22Rv1 (cell line): ENCODE measurements around the gene FAM229A.
A peak's percentile ranks its signal among the peaks of the same experiment; 100 is the strongest.
"Not testable (repeated sequence)": the region's sequence is repeated elsewhere in the genome, so short reads cannot be mapped to it uniquely, and the experiment has no call there.

Experiments
- H3K27ac ChIP-seq: fragments of 450-650 bp; 2 replicates; pipeline ENCODE4 v1.5.1; 2017
- ZFX ChIP-seq: fragments of 450-650 bp; IDR thresholded peaks from 2 replicates; pipeline ENCODE4 v1.6.1; 2017; ENCODE audit warnings: antibody characterized with exemption, borderline replicate concordance
- TF ChIP-seq, protein P1 (sequence below): fragments of 450-650 bp; IDR thresholded peaks from 2 replicates; pipeline ENCODE4 v1.5.1; 2017; ENCODE audit warnings: mild to moderate bottlenecking

Gene FAM229A

DNA sequence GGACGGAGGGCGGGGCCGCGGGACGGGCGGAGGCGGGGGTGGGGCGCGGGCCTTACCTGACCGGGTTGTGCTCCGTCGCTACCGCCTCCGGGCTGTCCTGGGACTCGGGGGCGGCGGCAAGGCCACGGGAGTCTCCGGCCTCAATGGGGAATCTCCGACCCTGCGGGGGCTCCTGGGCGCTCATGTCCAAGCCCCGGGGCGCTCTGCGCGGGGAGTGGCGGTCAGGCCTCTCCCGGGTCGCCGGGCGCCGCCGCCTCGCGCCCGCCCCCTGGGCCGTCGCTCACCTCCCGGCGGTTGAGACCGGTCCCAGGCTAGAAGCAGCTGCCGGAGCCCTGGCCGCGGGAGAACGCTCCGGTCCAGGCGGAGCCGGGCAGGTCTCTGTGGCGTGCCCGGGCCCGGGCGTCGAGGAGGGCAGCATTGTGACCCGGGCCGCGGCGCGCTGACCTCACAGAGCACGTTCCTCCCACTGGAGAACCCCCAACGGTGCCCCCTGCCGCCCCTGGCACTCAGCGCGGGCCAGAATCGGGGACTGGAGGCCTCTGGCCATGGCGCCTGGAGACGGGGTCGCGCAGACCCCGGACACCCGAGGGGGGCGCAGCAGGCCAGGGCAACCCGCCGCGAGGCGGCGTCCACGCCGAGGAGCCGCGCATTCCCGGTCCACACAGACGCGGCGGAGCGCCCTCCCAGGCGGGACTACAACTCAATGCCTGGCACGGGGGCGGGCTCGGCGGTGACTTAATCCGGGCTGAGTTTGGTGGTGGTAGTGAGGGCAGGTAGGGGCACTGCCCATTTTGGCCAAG lies 411 bp downstream of the FAM229A start:
- peak overlapping the region; percentile 74 for H3K27ac ChIP-seq
- TF ChIP-seq, protein P1, sequence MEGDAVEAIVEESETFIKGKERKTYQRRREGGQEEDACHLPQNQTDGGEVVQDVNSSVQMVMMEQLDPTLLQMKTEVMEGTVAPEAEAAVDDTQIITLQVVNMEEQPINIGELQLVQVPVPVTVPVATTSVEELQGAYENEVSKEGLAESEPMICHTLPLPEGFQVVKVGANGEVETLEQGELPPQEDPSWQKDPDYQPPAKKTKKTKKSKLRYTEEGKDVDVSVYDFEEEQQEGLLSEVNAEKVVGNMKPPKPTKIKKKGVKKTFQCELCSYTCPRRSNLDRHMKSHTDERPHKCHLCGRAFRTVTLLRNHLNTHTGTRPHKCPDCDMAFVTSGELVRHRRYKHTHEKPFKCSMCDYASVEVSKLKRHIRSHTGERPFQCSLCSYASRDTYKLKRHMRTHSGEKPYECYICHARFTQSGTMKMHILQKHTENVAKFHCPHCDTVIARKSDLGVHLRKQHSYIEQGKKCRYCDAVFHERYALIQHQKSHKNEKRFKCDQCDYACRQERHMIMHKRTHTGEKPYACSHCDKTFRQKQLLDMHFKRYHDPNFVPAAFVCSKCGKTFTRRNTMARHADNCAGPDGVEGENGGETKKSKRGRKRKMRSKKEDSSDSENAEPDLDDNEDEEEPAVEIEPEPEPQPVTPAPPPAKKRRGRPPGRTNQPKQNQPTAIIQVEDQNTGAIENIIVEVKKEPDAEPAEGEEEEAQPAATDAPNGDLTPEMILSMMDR = peak; percentile 81
- TF ChIP-seq ZFX = no peak

DNA sequence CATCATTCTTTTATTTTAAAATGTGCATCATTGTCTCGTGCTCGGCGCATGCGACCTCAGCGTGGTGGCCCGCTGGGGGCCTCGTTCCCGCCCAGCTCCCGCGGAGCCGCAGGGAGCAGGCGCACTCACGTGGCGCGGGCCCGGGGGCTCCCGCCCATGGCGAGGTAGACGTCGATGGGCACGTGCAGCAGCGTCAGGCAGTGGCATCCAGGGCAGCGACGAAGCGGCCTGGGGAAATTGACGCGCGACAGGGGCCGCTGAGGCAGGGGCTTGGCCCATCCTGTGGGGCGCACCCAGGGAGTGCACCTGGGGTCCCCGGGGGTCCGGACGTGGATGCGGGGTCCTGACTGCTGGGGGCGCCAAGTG lies 994 bp downstream of the FAM229A start:
- peak overlapping the region; percentile 74 for H3K27ac ChIP-seq
- TF ChIP-seq, protein P1 = no peak
- no peak for TF ChIP-seq ZFX

- TF ChIP-seq, protein P1 = no peak
- TF ChIP-seq ZFX = no peak
Measured at GRCh38 chr1:32358435-32358834, 3.9 kb downstream of the FAM229A start.

GRCh38 chr1:32357614-32358013 lies 4.7 kb downstream of the FAM229A start:
- no peak for TF ChIP-seq ZFX
- TF ChIP-seq, protein P1 = no peak
- H3K27ac ChIP-seq = no peak overlapping the region

More at GRCh38 chr1:32358435-32358834, 3.9 kb downstream of the FAM229A start:
- peak overlapping the region; percentile 8; the same call in 1 of the 2 replicates for H3K27ac ChIP-seq

DNA sequence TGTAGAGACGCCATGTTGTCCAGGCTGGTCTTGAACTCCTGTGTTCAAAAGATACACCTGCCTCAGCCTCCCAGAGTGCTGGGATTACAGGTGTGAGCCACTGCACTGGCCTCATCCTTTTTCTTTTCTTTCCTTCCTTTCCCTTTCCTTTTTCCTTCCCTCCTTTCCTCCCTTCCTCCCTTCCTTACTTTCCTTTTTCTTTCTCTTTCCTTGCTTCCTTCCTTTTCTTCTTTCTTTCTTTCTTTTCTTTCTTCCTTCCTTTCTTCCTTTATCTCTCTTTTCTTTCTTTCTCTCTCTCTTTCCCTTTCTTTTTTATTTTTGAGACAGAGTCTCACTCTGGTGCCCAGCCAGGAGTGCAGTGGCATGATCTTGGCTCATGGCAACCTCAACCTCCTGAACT lies 5.8 kb downstream of the FAM229A start:
- TF ChIP-seq, protein P1 = no peak
- TF ChIP-seq ZFX = no peak
- 0 out of 2 replicates have a peak overlapping the region, but pooled peaks have one; percentile 7 for H3K27ac ChIP-seq

GRCh38 chr1:32355778-32356177 lies 6.5 kb downstream of the FAM229A start:
- H3K27ac ChIP-seq = not testable (repeated sequence)

DNA sequence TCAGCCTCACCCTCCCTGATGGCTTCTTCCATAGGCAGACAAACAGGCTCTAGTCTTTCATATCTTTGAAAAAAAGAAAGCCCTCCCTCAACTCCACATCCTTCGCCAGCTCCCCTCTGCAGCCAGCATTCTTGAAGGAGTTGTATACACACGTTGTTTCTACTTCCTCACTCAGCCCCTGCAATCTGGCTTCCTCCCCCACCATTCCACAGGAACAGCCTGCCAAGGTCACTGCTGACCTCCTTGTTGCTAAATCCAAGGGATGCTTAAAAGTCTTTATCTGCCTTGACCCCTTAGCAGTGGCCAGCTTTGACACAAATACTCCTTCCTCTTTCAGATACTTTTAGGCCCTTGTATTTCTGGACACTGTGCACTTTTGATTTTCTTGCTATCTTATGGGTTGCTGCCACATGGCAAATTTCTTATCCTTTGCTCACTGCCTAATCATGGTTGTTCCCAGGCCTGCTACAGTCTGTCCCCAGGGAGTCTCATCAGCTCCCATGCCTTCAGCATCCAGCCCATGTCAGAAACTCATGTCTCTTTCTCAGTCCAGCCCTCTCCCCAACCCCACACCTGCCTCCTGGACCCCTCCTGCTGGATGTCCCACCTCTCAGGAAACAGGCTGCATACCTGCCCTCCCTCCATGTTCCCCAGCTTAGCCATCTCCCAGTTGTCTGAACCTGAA lies 8.3 kb downstream of the FAM229A start:
- no peak overlapping the region for H3K27ac ChIP-seq
- TF ChIP-seq, protein P1 = no peak
- no peak for TF ChIP-seq ZFX
